ENCODE results near the gene FBXO31. TPM values are rescaled to one million over a fixed set of nuclear protein-coding genes. Genes with fewer than 3 reads are reported as not detected.
"Not testable (repeated sequence)": the region's sequence is repeated elsewhere in the genome, so short reads cannot be mapped to it uniquely, and the experiment has no call there.

Gene FBXO31
- total RNA-seq, 1 donor from 2014 or later: 66.9 TPM

DNA sequence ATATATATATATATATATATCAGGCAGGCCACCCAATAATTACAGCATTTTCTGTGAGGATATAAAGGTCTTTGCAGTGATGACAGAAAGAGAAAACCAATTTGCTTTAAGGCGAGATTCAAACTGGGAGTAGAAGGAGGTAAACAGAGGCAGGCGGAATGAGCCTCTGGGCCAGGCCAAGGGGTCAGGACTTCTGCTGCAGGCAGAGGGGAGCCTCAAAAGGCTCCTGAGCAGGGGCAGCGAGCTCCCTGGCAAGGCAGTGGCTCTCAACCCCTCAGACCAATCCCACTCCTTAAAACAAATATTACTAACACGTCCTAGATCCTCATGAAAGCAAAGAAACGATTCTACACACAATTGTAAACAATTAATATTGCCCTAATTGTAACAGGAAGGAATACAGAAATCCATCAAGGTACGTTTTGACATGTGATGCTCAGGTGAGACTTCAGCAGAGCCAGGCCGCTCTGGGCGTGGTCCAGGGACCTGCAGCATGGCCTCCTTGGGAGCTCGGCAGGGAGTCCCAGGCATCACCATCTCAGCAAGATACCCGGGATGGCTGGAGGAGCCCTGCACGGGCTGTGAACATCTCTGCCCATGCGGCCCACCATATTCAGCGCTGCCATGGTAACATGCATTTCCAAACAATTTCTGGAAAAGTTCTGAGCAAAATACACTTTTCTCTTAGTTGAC, 18.4 kb downstream of the FBXO31 start:
- no peak for DNase-seq (ENCODE audit: low spot score)

- no peak for DNase-seq (ENCODE audit: low spot score)
Measured at GRCh38 chr16:87363771-87364455, 19.7 kb downstream of the FBXO31 start.

GRCh38 chr16:87362828-87363559, 20.6 kb downstream of the FBXO31 start:
- DNase-seq (ENCODE audit: low spot score): not testable (repeated sequence)

DNA sequence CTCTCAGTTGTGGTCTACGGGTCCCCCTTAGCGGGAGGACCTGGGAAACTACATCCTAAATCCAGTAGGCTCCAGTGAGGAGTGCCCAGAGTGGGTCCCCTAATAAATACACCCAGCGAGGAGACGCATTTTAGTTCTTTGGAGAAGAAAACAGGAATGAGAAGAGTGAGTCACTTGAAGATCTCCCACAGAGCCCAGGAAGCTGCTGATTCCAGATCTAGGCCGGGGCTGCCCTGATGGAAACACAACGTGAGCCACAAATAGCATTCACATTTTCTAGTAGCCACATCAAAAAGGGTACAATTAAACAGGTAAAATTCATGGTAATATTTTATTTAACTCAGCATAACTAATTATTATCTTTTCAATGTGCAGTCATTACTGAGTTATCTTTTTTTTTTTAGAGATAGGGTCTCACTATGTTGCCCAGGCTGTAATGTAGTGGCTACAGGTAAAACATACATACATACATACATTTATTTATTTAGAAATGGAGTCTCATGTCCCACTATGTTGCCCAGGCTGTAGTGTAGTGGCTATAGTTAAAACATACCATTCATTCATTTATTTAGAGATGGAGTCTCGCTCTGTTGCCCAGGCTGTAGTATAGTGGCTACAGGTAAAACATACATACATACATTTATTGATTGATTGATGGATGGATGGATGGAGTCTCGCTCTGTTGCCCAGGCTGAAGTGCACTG, 21.5 kb downstream of the FBXO31 start:
- DNase-seq (ENCODE audit: low spot score): no peak

DNA sequence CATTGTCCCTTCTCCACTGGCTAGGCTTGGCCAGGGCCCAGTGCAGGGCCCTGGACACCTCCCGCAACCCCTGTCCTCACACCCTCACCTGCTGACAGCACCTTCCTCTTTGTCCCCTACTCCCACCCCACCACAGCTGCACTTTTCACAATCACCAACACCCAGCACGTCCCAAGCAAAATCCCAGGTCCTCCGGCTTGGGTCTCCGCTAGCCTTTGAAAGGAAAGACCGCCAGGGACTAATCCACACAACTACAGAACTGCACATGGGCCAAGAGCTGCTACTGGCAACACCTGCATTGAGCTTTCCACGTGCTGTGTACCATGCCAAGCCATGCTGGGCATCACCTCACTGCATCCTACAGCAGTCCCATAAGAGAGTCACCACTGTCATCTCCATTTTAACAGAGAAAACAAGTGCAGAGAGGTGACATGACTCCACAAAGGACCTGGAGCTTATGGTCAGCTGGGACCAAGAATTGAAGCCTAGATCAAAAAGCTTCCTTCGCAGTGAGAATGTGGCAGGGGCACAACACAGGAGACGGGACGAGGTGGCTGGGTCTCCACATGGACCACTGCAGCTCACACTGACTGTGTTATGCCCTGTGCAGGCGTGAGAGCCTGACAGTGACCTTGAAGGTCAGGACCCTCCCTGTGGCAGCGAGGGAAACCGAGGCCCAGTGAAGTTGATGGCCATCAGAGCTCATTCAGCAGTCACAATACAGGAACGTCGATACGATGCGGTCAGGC, 22.5 kb downstream of the FBXO31 start:
- DNase-seq (ENCODE audit: low spot score): no peak

DNA sequence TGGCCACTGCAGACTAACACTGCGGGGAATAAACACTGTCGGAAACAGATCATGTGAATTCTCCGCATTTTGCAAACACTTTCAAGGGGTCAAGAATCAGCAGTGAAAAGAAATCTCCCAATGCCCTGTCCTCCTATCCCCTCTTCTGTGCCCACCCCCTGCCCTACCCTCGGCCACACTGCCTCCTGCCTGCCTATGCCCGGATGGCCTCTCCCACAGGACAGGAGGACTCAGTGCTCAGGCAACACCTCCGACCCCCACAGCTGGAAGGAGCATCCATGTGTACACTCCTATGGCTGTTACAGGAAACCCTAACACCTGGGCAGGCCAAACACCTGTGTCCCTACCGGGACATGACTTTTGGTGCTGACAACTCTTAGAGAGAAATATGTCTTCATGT, 24.5 kb downstream of the FBXO31 start:
- no peak for DNase-seq (ENCODE audit: low spot score)

DNA sequence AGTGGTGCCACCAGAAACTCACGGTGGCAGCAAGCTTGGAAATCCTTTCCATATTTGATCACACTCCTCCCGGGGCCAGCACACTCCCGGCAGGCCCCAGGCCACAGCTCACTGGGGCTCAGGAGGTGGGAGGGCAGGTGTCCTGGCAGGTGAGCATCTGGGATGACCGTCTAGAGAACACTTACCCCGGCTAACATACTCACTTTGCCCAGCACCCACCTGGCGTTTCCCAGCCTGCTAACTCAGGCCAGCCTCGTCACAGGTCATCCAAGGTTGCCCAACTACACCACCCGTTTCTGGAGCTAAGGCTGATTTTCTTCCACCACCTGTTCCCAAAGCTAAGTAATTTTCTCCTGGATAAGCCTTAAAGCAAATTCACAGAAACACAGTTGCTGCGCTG, 24.9 kb downstream of the FBXO31 start:
- no peak for DNase-seq (ENCODE audit: low spot score)

- DNase-seq (ENCODE audit: low spot score): no peak
Measured at GRCh38 chr16:87358250-87358649, 25.3 kb downstream of the FBXO31 start.

DNA sequence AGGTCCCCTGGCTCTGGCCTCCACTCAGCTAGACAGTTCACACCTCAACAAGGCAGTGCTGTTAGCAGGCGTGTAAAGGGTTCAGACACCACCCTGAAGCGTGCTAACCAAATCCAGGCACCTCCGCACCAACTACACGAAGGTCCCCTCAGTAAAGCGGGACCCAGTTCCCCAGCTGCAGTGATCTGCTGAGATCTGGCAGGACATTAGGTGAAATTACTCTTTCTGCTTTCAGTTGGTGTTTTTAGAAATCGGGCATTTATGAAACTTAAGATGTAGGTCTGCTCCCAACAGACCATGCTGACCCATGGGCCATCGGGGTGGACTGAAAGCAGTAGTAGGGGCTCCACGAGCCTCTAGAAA, 27.1 kb downstream of the FBXO31 start:
- DNase-seq (ENCODE audit: low spot score): no peak

- DNase-seq (ENCODE audit: low spot score): no peak
Measured at GRCh38 chr16:87353613-87354012, 30.0 kb downstream of the FBXO31 start.

DNA sequence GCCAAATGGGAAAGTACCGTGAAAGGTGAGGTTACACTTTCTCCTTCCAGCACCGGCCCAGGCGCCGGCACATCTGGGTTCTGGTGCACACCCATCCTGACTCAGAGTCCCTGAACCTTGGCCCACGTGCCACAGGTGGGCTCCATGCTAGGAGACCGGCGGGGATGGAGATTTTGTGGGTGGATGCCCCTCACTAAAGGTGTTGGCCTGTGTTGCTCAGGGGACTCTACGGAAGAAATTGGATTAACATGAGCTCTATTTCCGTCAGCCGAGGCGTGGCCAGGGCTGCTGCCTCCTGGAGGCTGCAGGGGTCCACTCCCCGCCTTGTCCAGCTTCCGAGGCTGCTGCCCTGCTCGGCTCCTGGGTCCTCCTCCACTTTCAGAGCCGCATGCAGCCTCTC, 30.8 kb downstream of the FBXO31 start:
- no peak for DNase-seq (ENCODE audit: low spot score)

GRCh38 chr16:87351320-87351698, 32.3 kb downstream of the FBXO31 start:
- DNase-seq (ENCODE audit: low spot score): no peak

DNA sequence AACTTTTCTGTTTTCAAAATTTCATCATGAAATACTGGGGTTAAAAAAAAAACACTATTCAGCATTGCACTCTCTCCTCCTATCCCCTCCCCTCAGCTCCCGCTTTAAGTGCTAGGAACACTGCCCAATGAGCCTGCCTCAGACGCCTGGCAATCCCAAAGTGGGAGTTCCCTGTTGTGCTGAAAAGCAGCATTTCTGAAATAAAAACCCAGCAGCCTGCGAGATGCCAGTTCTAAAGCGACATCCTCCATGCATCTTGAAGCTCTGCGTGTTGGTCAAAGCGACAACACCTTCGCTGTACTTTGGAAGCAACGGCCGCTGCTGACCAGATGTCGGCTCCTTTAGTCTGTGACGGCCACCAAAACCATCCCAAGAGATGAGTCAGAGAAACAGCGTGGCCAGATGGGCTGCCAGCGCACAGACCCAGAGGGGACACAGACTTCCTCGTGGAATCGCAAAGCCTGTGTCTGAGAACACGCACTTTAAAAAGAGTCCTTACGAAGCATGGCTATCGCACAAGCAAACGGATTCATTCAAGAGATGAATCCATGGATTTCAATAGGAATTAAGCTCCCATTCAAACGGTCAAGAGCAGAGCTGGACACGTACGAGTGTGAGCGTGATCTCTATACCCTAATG, 32.8 kb downstream of the FBXO31 start:
- no peak for DNase-seq (ENCODE audit: low spot score)

- DNase-seq (ENCODE audit: low spot score): no peak
Measured at GRCh38 chr16:87350031-87350430, 33.5 kb downstream of the FBXO31 start.

GRCh38 chr16:87348616-87349157, 34.9 kb downstream of the FBXO31 start:
- no peak for DNase-seq (ENCODE audit: low spot score)

DNA sequence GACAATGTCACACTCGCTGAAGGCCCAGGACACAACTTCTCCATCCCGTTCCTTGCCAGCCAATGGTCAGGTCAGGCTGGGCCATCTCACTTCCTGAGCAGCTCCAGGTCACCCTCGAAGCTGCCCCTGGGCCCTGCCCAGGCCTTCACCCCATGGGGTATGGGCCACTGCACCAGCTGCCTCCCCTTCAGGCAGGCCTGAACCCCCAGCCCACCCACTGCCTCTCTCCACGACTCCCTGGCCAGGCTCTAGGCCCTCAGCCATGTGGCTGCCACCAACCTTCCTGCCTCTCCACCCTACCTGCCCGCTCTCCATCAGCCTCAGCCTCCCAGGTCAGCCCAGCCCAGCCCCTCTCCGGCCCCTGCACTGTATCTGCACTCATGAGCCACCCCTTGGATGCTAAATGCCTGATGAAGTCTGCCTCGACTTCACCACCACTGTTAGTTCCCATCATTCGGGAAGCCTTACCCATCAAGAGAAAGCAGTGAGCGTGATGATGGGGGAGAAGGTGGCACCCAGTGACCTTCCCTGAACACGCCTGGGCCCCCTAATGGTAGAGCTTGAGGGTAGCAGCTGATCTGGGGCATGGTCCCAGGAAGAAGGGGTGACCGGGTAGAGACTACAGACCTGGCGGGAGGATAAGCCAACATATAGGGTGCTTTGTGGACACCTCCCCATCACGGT, 35.5 kb downstream of the FBXO31 start:
- DNase-seq (ENCODE audit: low spot score): no peak

DNA sequence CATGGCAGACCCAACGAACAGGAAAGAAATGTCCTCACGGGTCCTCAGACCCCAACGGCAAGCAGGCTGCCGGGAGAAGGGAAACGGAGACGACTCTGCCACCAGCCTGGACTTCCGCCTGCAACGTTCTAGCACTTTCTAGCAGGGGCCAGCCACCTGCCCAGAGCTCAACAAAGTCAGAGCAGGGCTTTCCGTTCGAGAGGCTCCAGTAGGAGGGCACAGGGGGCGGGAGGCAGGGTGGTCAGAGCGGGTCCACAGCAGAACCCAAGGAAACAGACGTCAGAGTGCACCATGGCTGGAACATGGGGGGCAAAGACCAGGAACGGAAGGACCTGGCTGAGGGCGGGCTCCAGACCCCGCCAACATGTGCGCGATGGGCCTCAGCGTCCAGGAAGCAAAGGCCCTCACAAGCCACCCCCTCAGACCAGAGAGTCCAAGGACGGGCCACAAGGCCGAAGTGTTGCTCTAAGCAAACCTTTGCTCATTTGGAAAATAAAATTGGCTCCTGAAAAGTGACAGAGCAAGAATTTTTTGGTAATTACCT, 37.0 kb downstream of the FBXO31 start:
- DNase-seq (ENCODE audit: low spot score): no peak

DNA sequence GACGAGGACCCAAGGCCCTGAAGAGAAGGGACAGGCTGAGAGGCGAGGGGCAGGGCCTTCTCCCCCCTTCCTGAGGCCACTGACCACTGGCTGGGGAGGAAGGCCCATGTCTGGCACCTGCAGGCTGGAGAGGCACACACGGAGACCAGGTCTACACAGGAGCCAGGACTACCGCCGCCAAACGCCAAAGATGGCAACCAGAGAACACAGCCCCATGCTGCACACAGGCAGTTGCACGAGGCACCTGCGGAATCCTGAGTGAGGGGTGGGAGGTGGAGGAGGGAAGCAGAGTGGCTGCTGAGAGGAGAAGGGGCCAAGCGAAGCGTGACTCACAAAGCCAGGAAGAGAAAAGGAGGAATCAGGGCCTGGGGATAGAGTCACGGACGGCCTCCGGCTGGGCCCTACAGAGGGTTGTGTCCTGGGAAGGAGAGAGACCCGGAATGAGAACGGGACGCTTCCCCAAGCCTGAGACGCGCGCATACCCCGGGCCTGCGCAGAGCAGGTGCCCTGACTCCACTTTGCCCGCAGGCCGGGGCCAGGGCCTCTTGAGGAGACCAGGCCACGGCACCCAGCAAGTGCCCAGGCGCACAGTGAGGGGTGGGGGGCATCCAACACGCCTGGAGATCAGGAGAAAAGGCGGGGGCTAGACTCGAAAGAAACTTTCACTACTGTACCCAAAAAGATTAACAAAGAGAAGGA, 37.7 kb downstream of the FBXO31 start:
- DNase-seq (ENCODE audit: low spot score): no peak

Data from mesenteric fat pad (tissue), 1 donor.